H1 (cell line): Measurements from ENCODE around the gene PNMA8B. TPM values are rescaled to one million over a fixed set of nuclear protein-coding genes. Genes with fewer than 3 reads are reported as not detected.

Experiments
- CTCF ChIA-PET: fragments of 300-600 bp; sonication (Branson Sonifier 250); formaldehyde crosslinking; loops from one replicate; lab custom pipeline; 2021; ENCODE audit not compliant: partially characterized antibody; lab: Charles Lee
- POLR2A ChIA-PET: fragments of 300-600 bp; sonication (Branson Sonifier 250); formaldehyde crosslinking; loops from one replicate; lab custom pipeline; 2021; ENCODE audit warnings: inconsistent platforms; ENCODE audit not compliant: partially characterized antibody; lab: Charles Lee
- DNase-seq, 2 experiments: peaks; one replicate each; pipeline versions ENCODE4 v3.0.0 to v3.0.0-alpha.2; 2010 to 2022; ENCODE audit warnings: low spot score in 2 of 2, low read depth in 1 of 2, mixed read lengths in 1 of 2
- FAIRE-seq: peaks from 2 replicates; lab custom pipeline; 2011; peaks lifted over from hg19 to GRCh38; lab: Jason Lieb, UNC
- H2AFZ ChIP-seq: 2 replicates; pipeline ENCODE4 v1.8.1; 2012; ENCODE audit warnings: low read length, inconsistent platforms
- H2AK5ac ChIP-seq: 2 replicates; pipeline ENCODE4 v1.6.1; 2013; ENCODE audit warnings: low read depth, low read length
- H2BK120ac ChIP-seq: replicated peaks from 2 replicates; pipeline ENCODE3; 2013; ENCODE audit warnings: low read depth, low read length, inconsistent platforms
- H2BK12ac ChIP-seq: 2 replicates; pipeline ENCODE4 v1.6.1; 2013; ENCODE audit warnings: low read depth, low read length
- H2BK15ac ChIP-seq: 2 replicates; pipeline ENCODE4 v1.6.1; 2013; ENCODE audit warnings: low read length
- H2BK20ac ChIP-seq: 2 replicates; pipeline ENCODE4 v1.6.1; 2013; ENCODE audit warnings: low read length
- H2BK5ac ChIP-seq: 2 replicates; pipeline ENCODE4 v1.6.1; 2013; ENCODE audit warnings: low read depth, low read length
- H3K14ac ChIP-seq: 2 replicates; pipeline ENCODE4 v1.6.1; 2013; ENCODE audit warnings: inconsistent platforms; ENCODE audit not compliant: insufficient read length
- H3K18ac ChIP-seq: 2 replicates; pipeline ENCODE4 v1.6.1; 2013; ENCODE audit warnings: low read length; ENCODE audit errors: extremely low read depth
- H3K23ac ChIP-seq: 2 replicates; pipeline ENCODE4 v1.6.1; 2013; ENCODE audit warnings: inconsistent platforms; ENCODE audit not compliant: insufficient read length
- H3K23me2 ChIP-seq: 2 replicates; pipeline ENCODE4 v1.6.1; 2013; ENCODE audit warnings: low read depth, low read length
- H3K27ac ChIP-seq: 2 replicates; pipeline ENCODE4 v1.6.1; 2011; ENCODE audit warnings: low read depth, low read length, inconsistent platforms
- H3K27me3 ChIP-seq, 4 experiments: replicated peaks in 1 of 4; 1 replicate in 1 of 4; 2 replicates in 3 of 4; pipeline versions ENCODE4 v1.6.1 to v1.8.1; 2011 to 2013; ENCODE audit warnings: low read length in 3 of 4, mild to moderate bottlenecking in 3 of 4, inconsistent platforms in 2 of 4, mixed read lengths in 2 of 4, moderate library complexity in 1 of 4; ENCODE audit not compliant: control insufficient read depth in 3 of 4, insufficient read depth in 3 of 4; ENCODE audit errors: extremely low read depth in 1 of 4
- H3K36me3 ChIP-seq, 4 experiments: 2 replicates each; pipeline versions ENCODE4 v1.6.1 to v1.8.1; 2011 to 2013; ENCODE audit warnings: mild to moderate bottlenecking in 4 of 4, low read length in 3 of 4, moderate library complexity in 2 of 4, control low read depth in 1 of 4, inconsistent platforms in 1 of 4; ENCODE audit not compliant: insufficient read depth in 4 of 4, control insufficient read depth in 2 of 4
- H3K4ac ChIP-seq: replicated peaks from 2 replicates; pipeline ENCODE3; 2013; ENCODE audit warnings: low read length, low read depth, mixed read lengths, inconsistent platforms; ENCODE audit not compliant: insufficient read length
- H3K4me1 ChIP-seq, 4 experiments: replicated peaks in 1 of 4; 1 replicate in 1 of 4; 2 replicates in 3 of 4; pipeline versions ENCODE4 v1.6.1 to v1.8.1; 2011 to 2013; ENCODE audit warnings: low read length in 3 of 4, inconsistent platforms in 2 of 4, mixed read lengths in 1 of 4; ENCODE audit not compliant: insufficient read depth in 4 of 4, control insufficient read depth in 3 of 4
- H3K4me2 ChIP-seq, 2 experiments: 2 replicates each; pipeline versions ENCODE4 v1.6.1 to v1.8.1; 2011 to 2013; ENCODE audit warnings: low read depth in 2 of 2, low read length in 2 of 2, control low read depth in 1 of 2, inconsistent platforms in 1 of 2, mild to moderate bottlenecking in 1 of 2; ENCODE audit not compliant: insufficient read depth in 1 of 2
- H3K4me3 ChIP-seq, 4 experiments: fragments of 200-600, 300-600 bp in 1 of 4; sonication (generic), shearing (Covaris generic), sonication (Bioruptor Twin) in 1 of 4; 2 replicates each; pipeline versions ENCODE4 v1.5.1 to v1.8.1; 2011 to 2016; ENCODE audit warnings: low read length in 4 of 4, low read depth in 3 of 4, control low read depth in 2 of 4, inconsistent platforms in 2 of 4, mild to moderate bottlenecking in 2 of 4, mixed read lengths in 1 of 4, moderate library complexity in 1 of 4; ENCODE audit not compliant: insufficient read depth in 2 of 4; ENCODE audit errors: extremely low read depth in 1 of 4
- H3K56ac ChIP-seq: replicated peaks from 2 replicates; pipeline ENCODE3; 2013; ENCODE audit warnings: low read depth, mild to moderate bottlenecking, mixed read lengths, low read length, inconsistent platforms; ENCODE audit not compliant: insufficient read length
- H3K79me1 ChIP-seq: 2 replicates; pipeline ENCODE4 v1.6.1; 2013; ENCODE audit warnings: low read depth, low read length, control low read depth
- H3K79me2 ChIP-seq, 2 experiments: 2 replicates each; pipeline versions ENCODE4 v1.6.1 to v1.8.1; 2012 to 2013; ENCODE audit warnings: low read length in 2 of 2, mild to moderate bottlenecking in 2 of 2, inconsistent platforms in 1 of 2; ENCODE audit not compliant: insufficient read depth in 2 of 2, control insufficient read depth in 1 of 2
- H3K9ac ChIP-seq, 4 experiments: replicated peaks in 1 of 4; 1 replicate in 1 of 4; 2 replicates in 3 of 4; pipeline versions ENCODE4 v1.6.1 to v1.8.1; 2011 to 2013; ENCODE audit warnings: low read depth in 3 of 4, low read length in 3 of 4, control low read depth in 2 of 4, mild to moderate bottlenecking in 2 of 4, moderate library complexity in 2 of 4, inconsistent platforms in 1 of 4; ENCODE audit errors: extremely low read depth in 1 of 4
- H3K9me3 ChIP-seq, 2 experiments: 2 replicates each; pipeline versions ENCODE4 v1.6.1 to v1.8.1; 2012 to 2013; ENCODE audit warnings: mild to moderate bottlenecking in 2 of 2, moderate library complexity in 2 of 2, control low read depth in 1 of 2, inconsistent platforms in 1 of 2, low read depth in 1 of 2, low read length in 1 of 2, mixed read lengths in 1 of 2; ENCODE audit not compliant: insufficient read depth in 2 of 2
- H4K20me1 ChIP-seq, 2 experiments: replicated peaks in 1 of 2; 2 replicates each; pipeline versions ENCODE3 to v1.8.1; 2011 to 2013; ENCODE audit warnings: inconsistent platforms in 2 of 2, low read length in 2 of 2, mild to moderate bottlenecking in 1 of 2; ENCODE audit not compliant: insufficient read depth in 2 of 2, control insufficient read depth in 1 of 2
- H4K5ac ChIP-seq: 2 replicates; pipeline ENCODE4 v1.6.1; 2013; ENCODE audit warnings: low read length, low read depth, mixed read lengths, inconsistent platforms; ENCODE audit not compliant: insufficient read length
- H4K8ac ChIP-seq: 2 replicates; pipeline ENCODE4 v1.8.0; 2013; ENCODE audit warnings: mild to moderate bottlenecking, moderate library complexity, low read length, inconsistent platforms; ENCODE audit not compliant: insufficient read depth; ENCODE audit errors: extremely low read depth
- H4K91ac ChIP-seq: replicated peaks from 2 replicates; pipeline ENCODE3; 2013; ENCODE audit warnings: low read length, mixed read lengths, inconsistent platforms; ENCODE audit not compliant: insufficient read length
- BRCA1 ChIP-seq: IDR thresholded peaks from 2 replicates; pipeline ENCODE4 v1.6.1; 2012; ENCODE audit warnings: low read depth, low read length, improper control_type of control experiment
- whole genome bisulfite sequencing, 2 experiments: shearing (Covaris generic) in 1 of 2; methylation state at CpG; one replicate each; pipeline versions ENCODE4 v1.1.6 to v1.1.7; 2013 to 2015; ENCODE audit warnings: low lambda C conversion rate in 2 of 2, mixed read lengths in 2 of 2, inconsistent platforms in 1 of 2, low coverage in 1 of 2, missing lambda C conversion rate in 1 of 2; ENCODE audit not compliant: insufficient replicate concordance in 2 of 2, insufficient coverage in 1 of 2, insufficient read length in 1 of 2; ENCODE audit errors: extremely low coverage in 1 of 2, missing lambda C conversion rate in 1 of 2; 5-methylcytosine and 5-hydroxymethylcytosine counted together
- polyA plus RNA-seq, 7 experiments: library from polyadenylated mRNA; depleted of rRNA in 3 of 7; stranded (reverse) in 5 of 7; unstranded in 2 of 7; fragments of >200 nt in 5 of 7; fragments of 200-250 nt in 2 of 7; gene quantifications; 1 replicate in 5 of 7; 2 replicates in 1 of 7; 4 replicates in 1 of 7; pipeline versions ENCODE4 v1.2.1 to v1.2.3, GENCODE V29; 2011 to 2013; ENCODE audit warnings: missing spikeins in 2 of 7, mixed read lengths in 2 of 7
- total RNA-seq: library from RNA; stranded (reverse); fragmentation: NEBNext Ultra II Directional; extraction: Animal tissue kit (Norgen Biotek cat#: 25700); gene quantifications from 2 replicates; pipeline ENCODE4 v1.2.1, GENCODE V29; 2021

PNMA8B gene
- total and polyA plus RNA-seq, 2 of the 8 experiments (the other 6 are each of a cell fraction or from before 2014, with no cell fraction given) = 0.48 to 1.4 TPM

- H3K4me2 ChIP-seq = no peak overlapping the region
- H2BK20ac ChIP-seq = no peak overlapping the region
- no peaks in the 10 kb centered on the region for H3K79me1 ChIP-seq
- no peaks in the 10 kb centered on the region for H3K36me3 ChIP-seq
- H2BK15ac ChIP-seq = no peak overlapping the region
- H3K4me1 ChIP-seq = peaks cover 5 to 9% (median 6%) of the 10 kb centered on the region in 4 experiments
- no peak overlapping the region for H3K14ac ChIP-seq
- no peak overlapping the region for H4K91ac ChIP-seq
- CTCF ChIA-PET = interaction anchor here (0.7 to 2.9 kb wide), 9 partner anchors 8 to 104 kb away, joined by 3 to 14 read pairs (median 5); no protein-coding TSS in a partner anchor
- H2BK5ac ChIP-seq = no peak overlapping the region
- H2AK5ac ChIP-seq = no peak overlapping the region
- H3K4me3 ChIP-seq = no peak overlapping the region
- H4K20me1 ChIP-seq = no peaks in the 10 kb centered on the region
- H3K4ac ChIP-seq = no peak overlapping the region
- no peak overlapping the region for H4K5ac ChIP-seq
- FAIRE-seq (no peak), DNase-seq (no peak)
- WGBS, 2 experiments = 75% methylated on average over 4 of the region's 4 CpGs; no CpG with 5 or more reads in 1 of the 2 experiments
- no peaks in the 10 kb centered on the region for H3K9me3 ChIP-seq
- H3K23me2 ChIP-seq = peaks cover 5% of the 10 kb centered on the region; the same call in 1 of the 2 replicates
- no peak overlapping the region for H3K23ac ChIP-seq
- no peak overlapping the region for H2AFZ ChIP-seq
- H3K9ac ChIP-seq = no peak overlapping the region
- H3K27ac ChIP-seq = no peak overlapping the region
- no peak overlapping the region for H4K8ac ChIP-seq
- H3K56ac ChIP-seq = no peak overlapping the region
- H3K79me2 ChIP-seq = no peaks in the 10 kb centered on the region
- H3K27me3 ChIP-seq = peaks cover 5 to 10% (median 9%) of the 10 kb centered on the region in 4 experiments
- no peak overlapping the region for H2BK120ac ChIP-seq
- H2BK12ac ChIP-seq = no peak overlapping the region
- POLR2A ChIA-PET = interaction anchor here (0.9 kb wide), 1 partner anchor 219 kb away, joined by 3 read pairs; no protein-coding TSS in a partner anchor
- H3K18ac ChIP-seq = no peak overlapping the region
- no peak for TF ChIP-seq BRCA1
Observed at GRCh38 chr19:46499692-46500091, 4.0 kb upstream of the PNMA8B start.
